ENCODE measurements around the gene AFF3.
"Not testable (repeated sequence)": the region's sequence is repeated elsewhere in the genome, so short reads cannot be mapped to it uniquely, and the experiment has no call there.

The AFF3 gene

GRCh38 chr2:99689145-99689742 lies 453.1 kb downstream of the AFF3 start:
- DNase-seq, result peak; percentile 66

GRCh38 chr2:99688699-99689098 lies 453.7 kb downstream of the AFF3 start:
- DNase-seq, result peak; percentile 51

- peak; percentile 34 for DNase-seq
Observed at GRCh38 chr2:99682275-99683060, 459.9 kb downstream of the AFF3 start.

GRCh38 chr2:99680946-99681345 lies 461.4 kb downstream of the AFF3 start:
- DNase-seq, result no peak

GRCh38 chr2:99679518-99679917 lies 462.9 kb downstream of the AFF3 start:
- DNase-seq, result no peak

- DNase-seq, result no peak
Observed at GRCh38 chr2:99678625-99679024, 463.8 kb downstream of the AFF3 start.

GRCh38 chr2:99677814-99678213 lies 464.6 kb downstream of the AFF3 start:
- no peak for DNase-seq

- no peak for DNase-seq
Observed at GRCh38 chr2:99675130-99675661, 467.2 kb downstream of the AFF3 start.

- no peak for DNase-seq
Observed at GRCh38 chr2:99674090-99674489, 468.3 kb downstream of the AFF3 start.

- DNase-seq, result no peak
Observed at GRCh38 chr2:99672766-99673350, 469.5 kb downstream of the AFF3 start.

GRCh38 chr2:99670768-99671734 lies 471.3 kb downstream of the AFF3 start:
- no peak for DNase-seq

- DNase-seq, result no peak
Observed at GRCh38 chr2:99666256-99666655, 476.1 kb downstream of the AFF3 start.

- no peak for DNase-seq
Observed at GRCh38 chr2:99663641-99664040, 478.7 kb downstream of the AFF3 start.

- DNase-seq, result no peak
Observed at GRCh38 chr2:99662761-99663341, 479.5 kb downstream of the AFF3 start.

GRCh38 chr2:99661761-99662160 lies 480.6 kb downstream of the AFF3 start:
- not testable (repeated sequence) for DNase-seq

GRCh38 chr2:99660616-99661406 lies 481.6 kb downstream of the AFF3 start:
- no peak for DNase-seq

- no peak for DNase-seq
Observed at GRCh38 chr2:99659874-99660273, 482.5 kb downstream of the AFF3 start.

GRCh38 chr2:99657691-99658258 lies 484.6 kb downstream of the AFF3 start:
- DNase-seq, result no peak

- DNase-seq, result no peak
Observed at GRCh38 chr2:99656994-99657393, 485.4 kb downstream of the AFF3 start.

GRCh38 chr2:99653433-99653832 lies 489.0 kb downstream of the AFF3 start:
- no peak for DNase-seq

- DNase-seq, result no peak
Observed at GRCh38 chr2:99652862-99653261, 489.5 kb downstream of the AFF3 start.
